Stimulated activated naive B cell treated with anti-CD40 and anti-IgM and Interleukin-4, amounts not matched to agents 10 μg/mL and 1 μg/mL and 100 μg/mL, for 72 hours (primary cell): ENCODE measurements around the gene POLR2H.
A peak's percentile ranks its signal among the peaks of the same experiment; 100 is the strongest.

Experiments used
- ATAC-seq, 2 donors: fragments of 150-1000 bp; cut with Tn5 transposase; replicated peaks; 2 replicates each; pipeline ENCODE4 v1.10.0; 2021; ENCODE audit warnings: moderate library complexity in 1 of 2
- DNase-seq: peaks from one replicate; pipeline ENCODE4 v3.0.0; 2021
- H3K27ac Mint-ChIP-seq: one replicate; pipeline ENCODE4 v1.8.0; 2022; ENCODE audit warnings: mild to moderate bottlenecking, mixed read lengths
- H3K27me3 Mint-ChIP-seq, 2 donors: one replicate each; pipeline ENCODE4 v1.8.0; 2022; ENCODE audit warnings: mixed read lengths in 2 of 2
- H3K36me3 Mint-ChIP-seq, 2 donors: one replicate each; pipeline ENCODE4 v1.8.0; 2022; ENCODE audit warnings: mixed read lengths in 2 of 2, mild to moderate bottlenecking in 1 of 2
- H3K4me1 Mint-ChIP-seq, 2 donors: one replicate each; pipeline ENCODE4 v1.8.0; 2022; ENCODE audit warnings: mixed read lengths in 2 of 2, mild to moderate bottlenecking in 1 of 2
- H3K4me3 Mint-ChIP-seq, 2 donors: one replicate each; pipeline ENCODE4 v1.8.0; 2022; ENCODE audit warnings: mild to moderate bottlenecking in 2 of 2, mixed read lengths in 2 of 2, moderate library complexity in 1 of 2
- H3K9me3 Mint-ChIP-seq, 2 donors: one replicate each; pipeline ENCODE4 v1.8.0; 2022; ENCODE audit warnings: mixed read lengths in 2 of 2, mild to moderate bottlenecking in 1 of 2

The POLR2H gene

DNA sequence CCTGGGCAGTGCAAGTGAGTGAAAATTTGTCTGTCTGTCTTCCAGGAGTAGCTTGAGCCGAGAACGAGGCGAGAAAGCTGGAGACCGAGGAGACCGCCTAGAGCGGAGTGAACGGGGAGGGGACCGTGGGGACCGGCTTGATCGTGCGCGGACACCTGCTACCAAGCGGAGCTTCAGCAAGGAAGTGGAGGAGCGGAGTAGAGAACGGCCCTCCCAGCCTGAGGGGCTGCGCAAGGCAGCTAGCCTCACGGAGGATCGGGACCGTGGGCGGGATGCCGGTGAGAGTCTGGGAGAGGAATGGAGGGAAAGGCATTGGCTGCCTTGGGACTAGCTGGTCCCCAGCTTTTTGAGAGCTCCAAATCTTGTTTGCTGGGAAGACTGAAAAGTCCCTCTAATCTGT lies 34.3 kb upstream of the POLR2H start:
- Mint-ChIP-seq H3K27me3 (no peaks in the 10 kb centered on the region), H3K4me3 (no peak overlapping the region), H3K9me3 (no peaks in the 10 kb centered on the region), H3K36me3 (peaks cover 77 to 82% of the 10 kb centered on the region in 2 donors), H3K4me1 (peaks cover 16 to 28% of the 10 kb centered on the region in 2 donors), H3K27ac (peak overlapping the region; percentile 31)
- no peak for ATAC-seq
- DNase-seq = no peak

DNA sequence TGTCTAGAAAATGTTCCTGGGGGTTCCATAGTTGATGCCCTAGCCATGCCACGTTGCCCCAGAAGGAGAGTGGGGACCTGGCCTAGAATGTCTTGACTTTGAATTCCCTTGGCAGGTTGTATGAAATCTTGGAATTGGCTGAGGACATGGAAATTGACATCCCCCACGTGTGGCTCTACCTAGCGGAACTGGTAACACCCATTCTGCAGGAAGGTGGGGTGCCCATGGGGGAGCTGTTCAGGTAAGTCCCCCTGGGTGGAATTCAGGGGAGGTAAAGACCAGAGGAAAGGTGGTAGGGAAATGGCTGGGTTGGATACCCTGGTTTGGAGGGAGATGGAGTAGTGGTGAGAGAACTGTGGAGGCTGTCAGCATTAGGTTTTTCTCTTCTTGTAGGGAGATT lies 33.0 kb upstream of the POLR2H start:
- peaks cover 23 to 41% of the 10 kb centered on the region in 2 donors for H3K4me1 Mint-ChIP-seq

GRCh38 chr3:184332370-184333090 lies 29.0 kb upstream of the POLR2H start:
- H3K27me3 Mint-ChIP-seq = no peaks in the 10 kb centered on the region
- H3K36me3 Mint-ChIP-seq = peaks cover 55 to 64% of the 10 kb centered on the region in 2 donors
- peaks cover 28 to 67% of the 10 kb centered on the region in 2 donors for H3K4me1 Mint-ChIP-seq
- DNase-seq (no peak), ATAC-seq (no peak)
- peak overlapping the region; percentile 77 for H3K27ac Mint-ChIP-seq
- no peaks in the 10 kb centered on the region for H3K9me3 Mint-ChIP-seq
- H3K4me3 Mint-ChIP-seq = no peak overlapping the region

More for the DNA sequence above, 33.0 kb upstream of the POLR2H start:
- Mint-ChIP-seq H3K36me3 (peaks cover 78 to 81% of the 10 kb centered on the region in 2 donors), H3K27ac (peak overlapping the region; percentile 79), H3K9me3 (no peaks in the 10 kb centered on the region), H3K27me3 (no peaks in the 10 kb centered on the region), H3K4me3 (no peak overlapping the region)
- no peak for DNase-seq
- ATAC-seq = no peak

- ATAC-seq (no peak), DNase-seq (no peak)
- no peaks in the 10 kb centered on the region for H3K27me3 Mint-ChIP-seq
- H3K4me1 Mint-ChIP-seq = peaks cover 34 to 68% of the 10 kb centered on the region in 2 donors
- H3K4me3 Mint-ChIP-seq = no peak overlapping the region
- peaks cover 54 to 64% of the 10 kb centered on the region in 2 donors for H3K36me3 Mint-ChIP-seq
- H3K27ac Mint-ChIP-seq = peak overlapping the region; percentile 77
- H3K9me3 Mint-ChIP-seq = no peaks in the 10 kb centered on the region
Measured at GRCh38 chr3:184333190-184333589, 28.3 kb upstream of the POLR2H start.

- peak overlapping the region; percentile 77 for H3K27ac Mint-ChIP-seq
- H3K36me3 Mint-ChIP-seq = peaks cover 49 to 60% of the 10 kb centered on the region in 2 donors
- no peak for DNase-seq
- ATAC-seq = no peak
- H3K9me3 Mint-ChIP-seq = no peaks in the 10 kb centered on the region
- no peak overlapping the region for H3K4me3 Mint-ChIP-seq
- H3K4me1 Mint-ChIP-seq = peaks cover 31 to 69% of the 10 kb centered on the region in 2 donors
- no peaks in the 10 kb centered on the region for H3K27me3 Mint-ChIP-seq
Measured at GRCh38 chr3:184333700-184334099, 27.8 kb upstream of the POLR2H start.

GRCh38 chr3:184334470-184335158 lies 26.9 kb upstream of the POLR2H start:
- no peaks in the 10 kb centered on the region for H3K27me3 Mint-ChIP-seq

GRCh38 chr3:184335291-184335660 lies 26.2 kb upstream of the POLR2H start:
- no peaks in the 10 kb centered on the region for H3K27me3 Mint-ChIP-seq
- H3K4me1 Mint-ChIP-seq = peaks cover 35 to 62% of the 10 kb centered on the region in 2 donors
- ATAC-seq = peak in 1 of 2 donors; percentile 2
- peaks cover 41 to 52% of the 10 kb centered on the region in 2 donors for H3K36me3 Mint-ChIP-seq
- peak overlapping the region; percentile 91 to 95 for H3K4me3 Mint-ChIP-seq
- peak overlapping the region; percentile 85 for H3K27ac Mint-ChIP-seq
- H3K9me3 Mint-ChIP-seq = no peaks in the 10 kb centered on the region
- DNase-seq = no peak

More at GRCh38 chr3:184334470-184335158, 26.9 kb upstream of the POLR2H start:
- Mint-ChIP-seq H3K27ac (peak overlapping the region; percentile 77), H3K9me3 (no peaks in the 10 kb centered on the region), H3K4me3 (peak overlapping the region; percentile 21 to 31), H3K4me1 (peaks cover 35 to 65% of the 10 kb centered on the region in 2 donors), H3K36me3 (peaks cover 44 to 56% of the 10 kb centered on the region in 2 donors)
- no peak for DNase-seq
- peak in 1 of 2 donors; percentile 20 for ATAC-seq

GRCh38 chr3:184335661-184336546 lies 25.6 kb upstream of the POLR2H start:
- H3K4me3 Mint-ChIP-seq = peak overlapping the region; percentile 91 to 95
- H3K36me3 Mint-ChIP-seq = peaks cover 42 to 56% of the 10 kb centered on the region in 2 donors
- no peaks in the 10 kb centered on the region for H3K27me3 Mint-ChIP-seq
- ATAC-seq = peak; percentile 69 to 81
- peak overlapping the region; percentile 94 for H3K27ac Mint-ChIP-seq
- DNase-seq = peak; percentile 77
- no peaks in the 10 kb centered on the region for H3K9me3 Mint-ChIP-seq
- peaks cover 39 to 62% of the 10 kb centered on the region in 2 donors for H3K4me1 Mint-ChIP-seq

DNA sequence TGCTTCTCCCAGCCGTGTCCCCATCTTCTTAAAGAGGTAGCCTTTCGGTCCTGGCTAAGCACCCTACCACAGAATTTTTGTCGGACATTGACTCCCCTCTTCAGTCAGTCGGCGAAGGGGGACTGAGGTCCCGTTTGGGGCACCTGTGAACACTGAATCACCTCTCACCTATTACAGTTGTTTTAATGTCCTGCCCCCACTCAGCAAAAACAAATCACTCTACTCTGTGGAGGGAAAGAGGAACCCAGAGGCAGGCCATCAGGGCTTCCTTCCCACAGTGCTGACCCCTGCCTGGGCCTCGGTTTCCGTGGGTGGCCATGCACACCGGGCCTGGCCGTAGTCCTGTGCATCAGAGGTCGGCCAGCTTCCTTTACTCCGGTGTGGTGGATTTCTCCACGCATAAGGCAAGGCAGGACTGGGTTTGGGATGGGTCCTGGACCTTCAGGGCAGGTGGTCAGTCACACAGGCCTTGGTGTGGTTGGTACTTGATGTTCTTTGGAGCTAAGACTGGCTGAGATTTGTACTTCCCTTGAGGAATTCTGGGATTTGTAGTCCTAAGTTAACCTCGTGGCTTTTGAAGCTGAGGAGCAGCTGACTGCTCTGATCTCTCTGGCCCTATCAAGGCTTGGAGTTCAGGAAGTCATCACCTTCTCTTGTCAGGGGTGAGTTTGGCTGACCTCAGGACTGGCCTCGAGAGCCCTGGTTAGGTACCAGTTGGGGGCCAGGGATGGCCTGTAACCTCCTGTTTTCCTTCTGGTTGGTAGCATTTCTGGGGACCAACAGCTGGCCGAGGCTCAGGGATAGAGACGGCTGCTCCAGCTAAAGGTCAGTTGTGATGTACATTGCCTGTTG lies 24.7 kb upstream of the POLR2H start:
- H3K27me3 Mint-ChIP-seq = no peaks in the 10 kb centered on the region
- H3K9me3 Mint-ChIP-seq = no peaks in the 10 kb centered on the region
- H3K4me1 Mint-ChIP-seq = peaks cover 40 to 62% of the 10 kb centered on the region in 2 donors
- peak overlapping the region; percentile 94 for H3K27ac Mint-ChIP-seq
- DNase-seq = no peak
- H3K4me3 Mint-ChIP-seq = peak overlapping the region; percentile 91 to 95
- peaks cover 37 to 54% of the 10 kb centered on the region in 2 donors for H3K36me3 Mint-ChIP-seq
- peak; percentile 13 to 26 for ATAC-seq

DNA sequence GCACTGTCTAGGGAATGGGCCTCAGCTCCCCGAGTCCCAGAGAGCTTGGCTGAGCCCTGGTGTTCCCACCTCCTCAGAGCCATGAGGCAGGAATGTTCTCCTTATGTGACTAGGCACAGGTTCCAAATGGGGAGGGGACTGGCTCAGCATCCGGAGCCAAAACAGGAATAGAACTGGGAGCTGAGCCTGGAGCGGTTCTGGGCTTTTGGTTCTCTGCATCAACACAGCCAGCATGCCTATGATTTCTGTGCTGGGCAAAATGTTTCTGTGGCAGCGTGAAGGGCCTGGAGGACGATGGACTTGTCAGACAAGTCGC lies 24.2 kb upstream of the POLR2H start, which contains the start of gene FAM131A:
FAM131A (plus strand) TSS at position 202 of the 316 bp plus-strand sequence; CDS start at position 233, 31 bp downstream.
- peak within 1 kb of the TSS; percentile 91 to 95 for H3K4me3 Mint-ChIP-seq
- DNase-seq = no peak
- peaks cover 34 to 50% of the 10 kb centered on the region in 2 donors for H3K36me3 Mint-ChIP-seq
- H3K4me1 Mint-ChIP-seq = peaks cover 40 to 60% of the 10 kb centered on the region in 2 donors
- no peak for ATAC-seq
- H3K9me3 Mint-ChIP-seq = no peaks in the 10 kb centered on the region
- H3K27ac Mint-ChIP-seq = peak within 1 kb of the TSS; percentile 94
- no peaks in the 10 kb centered on the region for H3K27me3 Mint-ChIP-seq

GRCh38 chr3:184337981-184338380 lies 23.5 kb upstream of the POLR2H start:
- DNase-seq (no peak), ATAC-seq (no peak)
- H3K36me3 Mint-ChIP-seq = peaks cover 32 to 48% of the 10 kb centered on the region in 2 donors
- peak overlapping the region in 1 of 2 donors; percentile 18 for H3K4me3 Mint-ChIP-seq
- peaks cover 37 to 54% of the 10 kb centered on the region in 2 donors for H3K4me1 Mint-ChIP-seq
- no peaks in the 10 kb centered on the region for H3K9me3 Mint-ChIP-seq
- H3K27me3 Mint-ChIP-seq = no peaks in the 10 kb centered on the region
- H3K27ac Mint-ChIP-seq = no peak overlapping the region

- Mint-ChIP-seq H3K27ac (peak overlapping the region; percentile 75), H3K9me3 (no peaks in the 10 kb centered on the region), H3K27me3 (no peaks in the 10 kb centered on the region), H3K36me3 (peaks cover 31 to 48% of the 10 kb centered on the region in 2 donors), H3K4me1 (peaks cover 33 to 48% of the 10 kb centered on the region in 2 donors), H3K4me3 (peak overlapping the region in 1 of 2 donors; percentile 36)
- DNase-seq (no peak), ATAC-seq (no peak)
Measured at GRCh38 chr3:184338511-184338945, 23.0 kb upstream of the POLR2H start.

- peak overlapping the region; percentile 75 for H3K27ac Mint-ChIP-seq
- ATAC-seq (no peak), DNase-seq (no peak)
- peaks cover 29 to 43% of the 10 kb centered on the region in 2 donors for H3K4me1 Mint-ChIP-seq
- no peaks in the 10 kb centered on the region for H3K27me3 Mint-ChIP-seq
- peak overlapping the region in 1 of 2 donors; percentile 36 for H3K4me3 Mint-ChIP-seq
- H3K36me3 Mint-ChIP-seq = peaks cover 28 to 44% of the 10 kb centered on the region in 2 donors
- H3K9me3 Mint-ChIP-seq = no peaks in the 10 kb centered on the region
Measured at GRCh38 chr3:184339001-184339400, 22.5 kb upstream of the POLR2H start.
